Trophoblast cell (in vitro differentiated cells and primary cell): ENCODE data around the gene AMN.

Source experiments
- DNase-seq, 2 donors: peaks; one replicate each; pipeline ENCODE4 v3.0.0-alpha.2; 2016
- H2AFZ ChIP-seq: 2 replicates; pipeline ENCODE4 v1.6.1; 2013; ENCODE audit warnings: low read length, moderate library complexity, mild to moderate bottlenecking; ENCODE audit not compliant: insufficient read depth, poor library complexity
- H2AK5ac ChIP-seq: 2 replicates; pipeline ENCODE4 v1.6.1; 2013; ENCODE audit warnings: mild to moderate bottlenecking, low read length
- H2BK120ac ChIP-seq: 2 replicates; pipeline ENCODE4 v1.6.1; 2013; ENCODE audit warnings: low read length, mild to moderate bottlenecking, moderate library complexity; ENCODE audit not compliant: insufficient read depth, poor library complexity
- H2BK12ac ChIP-seq: 2 replicates; pipeline ENCODE4 v1.6.1; 2013; ENCODE audit warnings: mild to moderate bottlenecking, low read length, moderate library complexity
- H2BK5ac ChIP-seq: 2 replicates; pipeline ENCODE4 v1.6.1; 2013; ENCODE audit warnings: low read length, low read depth, moderate library complexity, mild to moderate bottlenecking; ENCODE audit not compliant: poor library complexity
- H3K14ac ChIP-seq: 2 replicates; pipeline ENCODE4 v1.6.1; 2013; ENCODE audit warnings: mild to moderate bottlenecking, low read length
- H3K18ac ChIP-seq: 2 replicates; pipeline ENCODE4 v1.6.1; 2013; ENCODE audit warnings: mild to moderate bottlenecking, low read length
- H3K23ac ChIP-seq: 2 replicates; pipeline ENCODE4 v1.6.1; 2013; ENCODE audit warnings: low read length
- H3K27ac ChIP-seq: 2 replicates; pipeline ENCODE4 v1.5.1; 2013; ENCODE audit warnings: low read depth, mild to moderate bottlenecking, inconsistent platforms, low read length, moderate library complexity
- H3K27me3 ChIP-seq: 2 replicates; pipeline ENCODE4 v1.6.1; 2013; ENCODE audit warnings: inconsistent platforms, mild to moderate bottlenecking, low read length, moderate library complexity; ENCODE audit not compliant: insufficient read depth
- H3K36me3 ChIP-seq, 2 experiments: 1 replicate in 1 of 2; 2 replicates in 1 of 2; pipeline ENCODE4 v1.6.1; 2013; ENCODE audit warnings: low read length in 2 of 2, mild to moderate bottlenecking in 2 of 2, moderate library complexity in 1 of 2; ENCODE audit not compliant: insufficient read depth in 2 of 2, control insufficient read depth in 1 of 2
- H3K4ac ChIP-seq: 2 replicates; pipeline ENCODE4 v1.6.1; 2013; ENCODE audit warnings: low read depth, mild to moderate bottlenecking, low read length, moderate library complexity
- H3K4me1 ChIP-seq, 2 experiments: 1 replicate in 1 of 2; 2 replicates in 1 of 2; pipeline ENCODE4 v1.6.1; 2013; ENCODE audit warnings: low read length in 2 of 2, mild to moderate bottlenecking in 2 of 2, moderate library complexity in 1 of 2; ENCODE audit not compliant: insufficient read depth in 2 of 2, control insufficient read depth in 1 of 2
- H3K4me2 ChIP-seq: 2 replicates; pipeline ENCODE4 v1.6.1; 2013; ENCODE audit warnings: inconsistent platforms, mild to moderate bottlenecking, low read length, moderate library complexity
- H3K4me3 ChIP-seq: 2 replicates; pipeline ENCODE4 v1.5.1; 2013; ENCODE audit warnings: mild to moderate bottlenecking, low read depth, low read length, inconsistent platforms
- H3K79me1 ChIP-seq: one replicate; pipeline ENCODE4 v1.6.1; 2013; ENCODE audit warnings: low read length
- H3K79me2 ChIP-seq: 2 replicates; pipeline ENCODE4 v1.6.1; 2013; ENCODE audit warnings: low read length, mild to moderate bottlenecking; ENCODE audit not compliant: control insufficient read depth, insufficient read depth, poor library complexity
- H3K9ac ChIP-seq: 2 replicates; pipeline ENCODE4 v1.6.1; 2013; ENCODE audit warnings: mild to moderate bottlenecking, low read length
- H3K9me3 ChIP-seq: 2 replicates; pipeline ENCODE4 v1.6.1; 2013; ENCODE audit warnings: low read depth, mild to moderate bottlenecking, control low read depth, inconsistent platforms, low read length; ENCODE audit not compliant: insufficient read depth
- H4K12ac ChIP-seq: 2 replicates; pipeline ENCODE4 v1.6.1; 2013; ENCODE audit warnings: low read depth, mild to moderate bottlenecking, low read length, moderate library complexity
- H4K8ac ChIP-seq: 2 replicates; pipeline ENCODE4 v1.6.1; 2013; ENCODE audit warnings: low read depth, mild to moderate bottlenecking, low read length, moderate library complexity
- H4K91ac ChIP-seq: one replicate; pipeline ENCODE4 v1.6.1; 2013; ENCODE audit warnings: low read depth, mild to moderate bottlenecking, low read length, moderate library complexity
- WGBS: extraction: QIAGEN DNeasy Blood & Tissue Kit; methylation state at CpG from one replicate; pipeline ENCODE4 v1.1.7; 2013; ENCODE audit warnings: missing lambda C conversion rate; ENCODE audit not compliant: insufficient read length, insufficient coverage; ENCODE audit errors: extremely low coverage; 5-methylcytosine and 5-hydroxymethylcytosine counted together

Gene AMN

GRCh38 chr14:102902086-102902485, 20.4 kb upstream of the AMN start:
- H2BK120ac ChIP-seq, result no peak overlapping the region
- no peaks in the 10 kb centered on the region for H3K79me1 ChIP-seq
- H2BK5ac ChIP-seq, result no peak overlapping the region
- no peak overlapping the region for H3K4me2 ChIP-seq
- no peak overlapping the region for H3K23ac ChIP-seq
- H4K8ac ChIP-seq, result no peak overlapping the region
- H3K27me3 ChIP-seq, result no peaks in the 10 kb centered on the region
- DNase-seq, result no peak
- no CpG with 5 or more reads among the region's 7 CpGs for WGBS
- no peak overlapping the region for H3K14ac ChIP-seq
- H2AFZ ChIP-seq, result no peak overlapping the region
- H3K79me2 ChIP-seq, result no peaks in the 10 kb centered on the region
- no peak overlapping the region for H4K12ac ChIP-seq
- H3K36me3 ChIP-seq, result peaks cover 20 to 23% of the 10 kb centered on the region in 2 experiments
- no peaks in the 10 kb centered on the region for H3K4me1 ChIP-seq
- no peak overlapping the region for H3K4me3 ChIP-seq
- H3K27ac ChIP-seq, result no peak overlapping the region
- H2BK12ac ChIP-seq, result no peak overlapping the region
- peaks cover 8% of the 10 kb centered on the region for H3K9me3 ChIP-seq
- no peak overlapping the region for H4K91ac ChIP-seq
- H2AK5ac ChIP-seq, result no peak overlapping the region
- H3K9ac ChIP-seq, result no peak overlapping the region
- H3K4ac ChIP-seq, result no peak overlapping the region
- H3K18ac ChIP-seq, result no peak overlapping the region

GRCh38 chr14:102902523-102903247, 19.8 kb upstream of the AMN start:
- Histone ChIP-seq H3K14ac (no peak overlapping the region), H3K4me3 (no peak overlapping the region), H3K36me3 (peaks cover 24 to 26% of the 10 kb centered on the region in 2 experiments), H2BK120ac (no peak overlapping the region), H3K79me2 (no peaks in the 10 kb centered on the region), H3K4ac (no peak overlapping the region), H4K91ac (no peak overlapping the region), H3K4me1 (no peaks in the 10 kb centered on the region), H3K9me3 (peaks cover 11% of the 10 kb centered on the region), H3K9ac (no peak overlapping the region), H3K18ac (no peak overlapping the region), H4K8ac (no peak overlapping the region), H2BK12ac (no peak overlapping the region), H2AFZ (no peak overlapping the region), H2BK5ac (no peak overlapping the region), H4K12ac (no peak overlapping the region), H3K79me1 (no peaks in the 10 kb centered on the region), H3K4me2 (no peak overlapping the region), H3K27me3 (no peaks in the 10 kb centered on the region), H2AK5ac (no peak overlapping the region), H3K27ac (no peak overlapping the region), H3K23ac (no peak overlapping the region)
- no CpG with 5 or more reads among the region's 12 CpGs for WGBS
- no peak for DNase-seq

GRCh38 chr14:102903248-102903888, 19.1 kb upstream of the AMN start:
- H3K36me3 ChIP-seq, result peaks cover 22 to 26% of the 10 kb centered on the region in 2 experiments
- H2BK120ac ChIP-seq, result no peak overlapping the region
- no peak overlapping the region for H4K8ac ChIP-seq
- DNase-seq, result no peak
- peaks cover 11% of the 10 kb centered on the region for H3K9me3 ChIP-seq
- no peak overlapping the region for H3K4ac ChIP-seq
- no peaks in the 10 kb centered on the region for H3K4me1 ChIP-seq
- H3K14ac ChIP-seq, result no peak overlapping the region
- no peak overlapping the region for H2AK5ac ChIP-seq
- H3K4me3 ChIP-seq, result no peak overlapping the region
- no peak overlapping the region for H3K23ac ChIP-seq
- H3K27ac ChIP-seq, result no peak overlapping the region
- H3K9ac ChIP-seq, result no peak overlapping the region
- no peak overlapping the region for H4K12ac ChIP-seq
- no peak overlapping the region for H2BK12ac ChIP-seq
- H3K18ac ChIP-seq, result no peak overlapping the region
- WGBS, result no CpG with 5 or more reads among the region's 29 CpGs
- no peak overlapping the region for H2AFZ ChIP-seq
- H2BK5ac ChIP-seq, result no peak overlapping the region
- no peak overlapping the region for H4K91ac ChIP-seq
- no peak overlapping the region for H3K4me2 ChIP-seq
- no peaks in the 10 kb centered on the region for H3K27me3 ChIP-seq
- no peaks in the 10 kb centered on the region for H3K79me2 ChIP-seq
- no peaks in the 10 kb centered on the region for H3K79me1 ChIP-seq

- H4K91ac ChIP-seq, result no peak overlapping the region
- no peak overlapping the region for H2AFZ ChIP-seq
- DNase-seq, result no peak
- H3K36me3 ChIP-seq, result peaks cover 22 to 26% of the 10 kb centered on the region in 2 experiments
- H3K79me1 ChIP-seq, result no peaks in the 10 kb centered on the region
- no peak overlapping the region for H4K12ac ChIP-seq
- H3K27me3 ChIP-seq, result no peaks in the 10 kb centered on the region
- no peaks in the 10 kb centered on the region for H3K79me2 ChIP-seq
- no peak overlapping the region for H2BK120ac ChIP-seq
- H3K9me3 ChIP-seq, result peaks cover 11% of the 10 kb centered on the region
- no peak overlapping the region for H2BK5ac ChIP-seq
- no peak overlapping the region for H3K9ac ChIP-seq
- no peak overlapping the region for H3K27ac ChIP-seq
- no peak overlapping the region for H4K8ac ChIP-seq
- no peak overlapping the region for H3K4ac ChIP-seq
- H3K23ac ChIP-seq, result no peak overlapping the region
- H2AK5ac ChIP-seq, result no peak overlapping the region
- H3K4me3 ChIP-seq, result no peak overlapping the region
- no CpG with 5 or more reads among the region's 7 CpGs for WGBS
- H3K14ac ChIP-seq, result no peak overlapping the region
- no peak overlapping the region for H3K18ac ChIP-seq
- H2BK12ac ChIP-seq, result no peak overlapping the region
- no peaks in the 10 kb centered on the region for H3K4me1 ChIP-seq
- no peak overlapping the region for H3K4me2 ChIP-seq
These were observed 18.5 kb upstream of the AMN start for GRCh38 chr14:102903889-102904512.
